ENCODE results near the gene UBALD1.

- TF ChIP-seq CTCF (IDR thresholded peaks at IDR 0.05; ENCODE audit: low read length): no peak
- TF ChIP-seq EZH2 (optimal IDR thresholded peaks at IDR 0.05; ENCODE audit: low read depth, low read length): no peak
- TF ChIP-seq EZH2phosphoT487 (IDR thresholded peaks at IDR 0.05; ENCODE audit: low read length): no peak
Observed at GRCh38 chr16:4639899-4640509, 25.3 kb upstream of the UBALD1 start.
